Measurements from ENCODE around the gene KHK. TPM values are rescaled to one million over a fixed set of nuclear protein-coding genes. Genes with fewer than 3 reads are reported as not detected.

The KHK gene
- total and polyA plus RNA-seq, 2 of the 8 experiments (the other 6 are each of a cell fraction or from before 2014, with no cell fraction given): 11.0 to 17.7 TPM

DNA sequence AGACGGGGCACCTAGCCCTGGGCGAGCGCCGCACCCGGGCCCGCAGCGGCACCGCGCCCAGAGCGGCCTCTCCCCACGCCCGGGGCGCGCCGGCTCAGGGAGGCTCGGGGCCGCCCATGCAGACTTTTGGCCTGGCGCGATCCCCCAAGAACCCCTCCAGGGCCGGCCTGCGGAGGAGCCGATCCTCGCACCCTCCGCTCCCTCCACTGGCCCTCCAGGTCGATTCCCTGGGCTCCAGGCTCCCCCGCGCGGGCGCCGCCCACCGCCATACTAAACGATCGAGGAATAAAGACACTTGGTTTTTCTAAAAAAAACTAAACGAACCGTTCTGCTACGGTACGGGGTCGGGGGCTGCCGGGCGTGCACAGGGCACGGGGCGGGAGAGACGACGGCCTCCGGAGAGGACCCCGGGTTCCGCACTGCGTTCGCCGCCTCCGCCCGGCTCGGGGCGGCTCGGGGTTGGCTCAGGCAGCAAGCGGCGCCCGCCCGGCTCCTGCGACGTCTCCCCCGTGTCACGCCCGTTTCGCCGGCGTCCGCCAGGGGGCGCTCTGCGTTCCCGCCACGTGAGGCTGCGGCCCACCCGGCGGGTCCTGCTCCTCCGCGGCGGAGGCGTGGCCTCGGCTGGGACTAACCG is 365 bp upstream of the KHK start (continued):
- peak; percentile 95 for TF ChIP-seq BACH1 (IDR thresholded peaks at IDR 0.05; ENCODE audit: low read length)
- TF ChIP-seq POLR2A (IDR thresholded peaks at IDR 0.05; ENCODE audit: control extremely low read depth in 1 of 2, low read depth in 2 of 2, low read length in 2 of 2): peak in 1 of 2 experiments; percentile 40; a peak in 1 of 3 replicates
- no peak; the same call in 1 of the 2 replicates for TF ChIP-seq GABPA (IDR thresholded peaks at IDR 0.05; ENCODE audit: borderline replicate concordance, insufficient read depth, low read length)
